PC-9 (cell line): Measurements from ENCODE around the gene CACNA2D4. TPM values are rescaled to one million over a fixed set of nuclear protein-coding genes. Genes with fewer than 3 reads are reported as not detected.

Experiments
- BruUV-seq: library from RNA; stranded (reverse); fragments of 400-500 nt; replicated peaks from 2 replicates; lab custom pipeline; 2021; lab: Mats Ljungman, UMichigan
- CTCF ChIA-PET: fragments of 300-600 bp; sonication (Branson Sonifier 250); formaldehyde crosslinking; loops from one replicate; lab custom pipeline; 2022; ENCODE audit warnings: antibody characterized with exemption; lab: Charles Lee
- POLR2A ChIA-PET: fragments of 300-600 bp; sonication (Branson Sonifier 250); formaldehyde crosslinking; loops from one replicate; lab custom pipeline; 2022; ENCODE audit warnings: antibody characterized with exemption; ENCODE audit not compliant: unreplicated experiment; lab: Charles Lee
- DNase-seq, 2 experiments: peaks; one replicate each; pipeline versions ENCODE4 v3.0.0 to v3.0.0-alpha.2; 2015 to 2022; ENCODE audit warnings: mixed read lengths in 1 of 2
- H2AFZ ChIP-seq: fragments of 200-600 bp; sonication (generic); 2 replicates; pipeline ENCODE4 v1.8.1; 2017; ENCODE audit warnings: antibody characterized with exemption
- H3F3A ChIP-seq: fragments of 200-600 bp; sonication (generic); 2 replicates; pipeline ENCODE4 v1.8.1; 2017; ENCODE audit warnings: antibody characterized with exemption, mild to moderate bottlenecking, low read depth; ENCODE audit not compliant: insufficient read depth
- H3K27ac ChIP-seq: fragments of 200-600 bp; sonication (generic); 2 replicates; pipeline ENCODE4 v1.6.1; 2016; ENCODE audit warnings: mixed run types
- H3K27me3 ChIP-seq: fragments of 200-600 bp; sonication (generic); 2 replicates; pipeline ENCODE4 v1.6.1; 2016; ENCODE audit warnings: low read depth, mixed run types; ENCODE audit not compliant: insufficient read depth
- H3K36me3 ChIP-seq: fragments of 200-600 bp; sonication (generic); 2 replicates; pipeline ENCODE4 v1.6.1; 2016; ENCODE audit warnings: low read depth, mixed run types
- H3K4me1 ChIP-seq: fragments of 200-600 bp; sonication (generic); replicated peaks from 2 replicates; pipeline ENCODE4 v1.6.1; 2016; ENCODE audit warnings: mixed run types; ENCODE audit not compliant: insufficient read depth
- H3K4me2 ChIP-seq: fragments of 200-600 bp; sonication (generic); 2 replicates; pipeline ENCODE4 v1.6.1; 2017; ENCODE audit warnings: mixed run types
- H3K4me3 ChIP-seq: fragments of 200-600 bp; sonication (generic); 2 replicates; pipeline ENCODE4 v1.6.1; 2016; ENCODE audit warnings: mixed run types
- H3K79me2 ChIP-seq: fragments of 200-600 bp; sonication (generic); 2 replicates; pipeline ENCODE4 v1.6.1; 2017; ENCODE audit warnings: low read depth, mixed run types
- H3K9me2 ChIP-seq: fragments of 200-600 bp; sonication (generic); 2 replicates; pipeline ENCODE4 v1.8.1; 2017; ENCODE audit warnings: mild to moderate bottlenecking; ENCODE audit not compliant: insufficient read depth
- H3K9me3 ChIP-seq: fragments of 200-600 bp; sonication (generic); 2 replicates; pipeline ENCODE4 v1.8.1; 2016; ENCODE audit warnings: low read depth; ENCODE audit not compliant: insufficient read depth
- H4K20me1 ChIP-seq: fragments of 200-600 bp; sonication (generic); 2 replicates; pipeline ENCODE4 v1.8.1; 2017; ENCODE audit not compliant: insufficient read depth
- EZH2 ChIP-seq: fragments of 200-600 bp; sonication (generic); IDR thresholded peaks from 2 replicates; pipeline ENCODE4 v1.8.0; 2017; ENCODE audit warnings: antibody characterized with exemption, low read depth
- intact Hi-C: fragments of 100-400 bp; cut with micrococcal nuclease; formaldehyde crosslinking; loops from one replicate; pipeline ENCODE4 v1.10.0; 2022; ENCODE audit not compliant: unreplicated experiment
- total RNA-seq: library from RNA; stranded (reverse); gene quantifications from 2 replicates; pipeline ENCODE4 v1.2.3, GENCODE V29; 2021
- TF ChIP-seq, protein P1 (sequence below): fragments of 200-600 bp; sonication (generic); conservative IDR thresholded peaks from 2 replicates; pipeline ENCODE4 v1.6.1; 2017; ENCODE audit warnings: mixed run types, antibody characterized with exemption, mild to moderate bottlenecking, moderate library complexity

The CACNA2D4 gene
- total RNA-seq, 1 experiment from 2014 or later, result not detected

DNA sequence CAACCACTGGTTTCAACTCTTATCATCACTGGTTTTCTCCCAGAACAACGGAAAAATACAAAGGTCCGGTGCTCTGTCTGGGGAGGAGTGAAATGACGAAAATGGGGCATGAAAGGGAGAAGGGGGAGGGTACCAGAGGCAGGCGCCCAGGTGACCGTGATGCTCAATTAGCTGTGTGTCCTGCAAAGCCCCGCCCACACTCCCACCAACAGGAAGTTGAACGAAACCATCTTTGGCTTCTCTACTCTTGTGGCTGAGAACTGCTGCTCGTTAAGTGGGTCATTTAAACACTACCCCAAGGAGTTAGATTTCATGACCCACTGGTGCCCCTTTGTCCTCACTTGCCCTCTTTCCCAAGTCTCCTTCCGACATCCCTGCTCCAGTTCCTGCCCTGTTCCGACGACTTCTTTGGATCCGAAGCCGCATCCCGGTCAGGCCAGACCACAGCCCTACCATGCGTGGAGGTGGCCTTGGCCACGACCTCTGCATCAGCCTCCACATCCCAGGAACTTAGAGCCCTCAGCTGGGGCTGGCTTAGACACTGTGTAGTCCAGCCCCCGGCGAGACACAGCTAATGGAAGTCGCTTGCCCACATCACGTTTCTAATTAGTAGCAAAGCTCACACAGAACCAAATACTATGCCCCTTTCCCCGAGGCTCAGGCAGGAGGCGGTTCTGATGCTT, 109.5 kb downstream of the CACNA2D4 start:
- Histone ChIP-seq H3K4me2 (no peak overlapping the region), H3K27ac (no peak overlapping the region), H4K20me1 (no peaks in the 10 kb centered on the region), H3K36me3 (no peaks in the 10 kb centered on the region), H3K9me2 (no peaks in the 10 kb centered on the region), H3F3A (no peaks in the 10 kb centered on the region), H2AFZ (no peak overlapping the region), H3K4me3 (no peak overlapping the region), H3K4me1 (no peaks in the 10 kb centered on the region), H3K27me3 (peaks cover 56% of the 10 kb centered on the region), H3K79me2 (no peaks in the 10 kb centered on the region), H3K9me3 (no peaks in the 10 kb centered on the region)
- no TSS peak for BruUV-seq
- no peak for DNase-seq
- ChIA-PET CTCF (no interaction called here), POLR2A (no interaction called here)
- TF ChIP-seq, protein P1, sequence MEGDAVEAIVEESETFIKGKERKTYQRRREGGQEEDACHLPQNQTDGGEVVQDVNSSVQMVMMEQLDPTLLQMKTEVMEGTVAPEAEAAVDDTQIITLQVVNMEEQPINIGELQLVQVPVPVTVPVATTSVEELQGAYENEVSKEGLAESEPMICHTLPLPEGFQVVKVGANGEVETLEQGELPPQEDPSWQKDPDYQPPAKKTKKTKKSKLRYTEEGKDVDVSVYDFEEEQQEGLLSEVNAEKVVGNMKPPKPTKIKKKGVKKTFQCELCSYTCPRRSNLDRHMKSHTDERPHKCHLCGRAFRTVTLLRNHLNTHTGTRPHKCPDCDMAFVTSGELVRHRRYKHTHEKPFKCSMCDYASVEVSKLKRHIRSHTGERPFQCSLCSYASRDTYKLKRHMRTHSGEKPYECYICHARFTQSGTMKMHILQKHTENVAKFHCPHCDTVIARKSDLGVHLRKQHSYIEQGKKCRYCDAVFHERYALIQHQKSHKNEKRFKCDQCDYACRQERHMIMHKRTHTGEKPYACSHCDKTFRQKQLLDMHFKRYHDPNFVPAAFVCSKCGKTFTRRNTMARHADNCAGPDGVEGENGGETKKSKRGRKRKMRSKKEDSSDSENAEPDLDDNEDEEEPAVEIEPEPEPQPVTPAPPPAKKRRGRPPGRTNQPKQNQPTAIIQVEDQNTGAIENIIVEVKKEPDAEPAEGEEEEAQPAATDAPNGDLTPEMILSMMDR, result no peak
- TF ChIP-seq EZH2, result no peak
- intact Hi-C loops, result no loop called here

GRCh38 chr12:1808036-1808797, 110.2 kb downstream of the CACNA2D4 start:
- Histone ChIP-seq H3K4me3 (no peak overlapping the region), H3K9me2 (no peaks in the 10 kb centered on the region), H3K36me3 (no peaks in the 10 kb centered on the region), H3K4me2 (no peak overlapping the region), H3K27ac (no peak overlapping the region), H3K79me2 (no peaks in the 10 kb centered on the region), H3K9me3 (no peaks in the 10 kb centered on the region), H3F3A (no peaks in the 10 kb centered on the region), H4K20me1 (no peaks in the 10 kb centered on the region), H2AFZ (no peak overlapping the region), H3K4me1 (no peaks in the 10 kb centered on the region), H3K27me3 (peaks cover 51% of the 10 kb centered on the region)
- intact Hi-C loops, result no loop called here
- CTCF ChIA-PET, result no interaction called here
- POLR2A ChIA-PET, result no interaction called here
- no TSS peak for BruUV-seq
- no peak for DNase-seq
- no peak for TF ChIP-seq EZH2
- TF ChIP-seq, protein P1, result no peak

DNA sequence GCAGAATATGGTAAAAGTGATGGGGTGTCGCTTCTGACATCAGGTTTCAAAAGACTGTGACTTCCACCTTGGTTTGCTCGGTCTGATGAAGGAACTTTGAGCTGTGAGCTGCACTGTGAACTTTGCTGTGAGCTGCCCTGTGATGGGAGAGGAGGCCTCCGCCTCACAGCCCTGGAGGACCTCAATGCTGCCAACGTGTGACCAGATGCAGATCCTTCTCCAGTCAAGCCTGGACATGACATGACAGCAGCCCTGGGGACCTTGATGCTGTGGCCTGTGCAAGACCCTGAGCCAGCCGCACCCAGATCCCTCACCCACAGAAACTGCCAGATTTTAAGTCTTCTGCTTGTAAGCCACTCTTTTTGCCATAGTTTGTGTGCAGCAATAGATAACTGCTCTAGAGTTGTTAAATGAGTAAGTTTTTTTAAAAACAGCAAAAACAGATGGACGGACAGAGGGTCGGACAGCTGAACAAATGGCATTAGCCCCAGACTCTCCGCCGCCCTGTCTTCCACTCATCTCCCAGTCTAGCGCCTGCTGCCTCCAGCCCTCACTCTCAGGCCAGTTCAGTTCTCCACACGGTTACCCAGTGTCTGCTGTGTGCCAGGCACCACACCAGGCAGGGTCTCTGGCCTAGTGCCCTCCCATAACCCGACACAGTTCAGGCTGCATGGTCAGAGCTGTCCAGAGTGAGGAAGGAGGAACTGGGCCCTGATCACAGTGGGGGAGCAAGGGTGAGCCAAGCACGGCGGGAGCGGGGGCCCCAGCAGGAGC, 111.2 kb downstream of the CACNA2D4 start:
- H2AFZ ChIP-seq, result no peak overlapping the region
- no peak overlapping the region for H3K4me3 ChIP-seq
- no peak overlapping the region for H3K4me2 ChIP-seq
- no peaks in the 10 kb centered on the region for H3F3A ChIP-seq
- H3K36me3 ChIP-seq, result no peaks in the 10 kb centered on the region
- CTCF ChIA-PET, result no interaction called here
- intact Hi-C loops, result no loop called here
- no peak for DNase-seq
- no peaks in the 10 kb centered on the region for H4K20me1 ChIP-seq
- no peaks in the 10 kb centered on the region for H3K79me2 ChIP-seq
- H3K27me3 ChIP-seq, result peaks cover 49% of the 10 kb centered on the region
- no peak for TF ChIP-seq EZH2
- TF ChIP-seq, protein P1, result no peak
- H3K27ac ChIP-seq, result no peak overlapping the region
- no peaks in the 10 kb centered on the region for H3K4me1 ChIP-seq
- no peaks in the 10 kb centered on the region for H3K9me2 ChIP-seq
- no TSS peak for BruUV-seq
- H3K9me3 ChIP-seq, result no peaks in the 10 kb centered on the region
- POLR2A ChIA-PET, result no interaction called here
